H4 (cell line): Measurements from ENCODE around the gene HSD17B4. TPM values are rescaled to one million over a fixed set of nuclear protein-coding genes. Genes with fewer than 3 reads are reported as not detected.
"Not testable (repeated sequence)": the region's sequence is repeated elsewhere in the genome, so short reads cannot be mapped to it uniquely, and the experiment has no call there.

Source experiments
- DNase-seq: peaks from one replicate; pipeline ENCODE4 v3.0.0-alpha.2; 2015; ENCODE audit warnings: low spot score
- total RNA-seq: library from RNA; depleted of rRNA; stranded (reverse); fragments of >200 nt; shearing (Covaris generic); gene quantifications from 2 replicates; pipeline ENCODE4 v1.2.3, GENCODE V29; 2014

HSD17B4 gene
- total RNA-seq, 1 experiment from 2014 or later = 319 TPM

DNA sequence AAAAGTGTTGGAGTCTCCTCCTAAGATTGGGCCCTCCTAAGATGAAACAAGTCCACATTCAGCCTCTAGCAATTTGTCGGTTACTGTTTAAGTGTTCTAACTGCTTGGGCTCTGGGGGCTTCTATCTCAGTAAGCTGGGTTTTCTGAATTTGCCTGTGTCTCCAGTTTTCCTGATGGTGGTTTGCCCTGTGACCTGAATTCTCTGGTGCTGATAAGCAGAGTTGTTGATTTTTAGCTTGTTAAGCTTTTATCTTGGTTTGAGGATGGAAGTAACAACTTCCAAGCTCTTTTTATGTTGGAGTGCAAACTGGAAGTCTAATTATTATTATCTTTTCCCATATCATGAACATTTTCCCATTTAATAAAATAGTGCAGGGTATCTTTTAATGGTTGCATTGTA, 30.9 kb downstream of the HSD17B4 start:
- DNase-seq = no peak

DNA sequence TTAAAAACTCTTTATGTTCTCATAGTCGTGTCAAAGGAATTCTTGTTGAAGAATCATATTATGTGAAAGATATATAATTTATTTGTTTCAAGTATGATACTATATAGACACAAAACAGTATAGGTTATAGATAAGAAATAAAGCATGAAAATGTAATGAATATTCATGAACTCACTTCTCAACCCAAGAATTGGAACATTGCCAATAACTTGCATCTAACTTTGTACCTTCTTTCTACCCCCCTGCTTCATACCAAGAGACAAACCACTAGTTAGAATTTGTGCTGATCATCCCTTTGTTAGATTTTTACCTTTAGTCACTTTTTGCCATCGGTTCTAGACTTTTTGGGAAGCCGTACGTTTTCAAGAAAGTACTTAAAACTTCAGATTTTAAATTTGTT, 32.6 kb downstream of the HSD17B4 start:
- no peak for DNase-seq

DNA sequence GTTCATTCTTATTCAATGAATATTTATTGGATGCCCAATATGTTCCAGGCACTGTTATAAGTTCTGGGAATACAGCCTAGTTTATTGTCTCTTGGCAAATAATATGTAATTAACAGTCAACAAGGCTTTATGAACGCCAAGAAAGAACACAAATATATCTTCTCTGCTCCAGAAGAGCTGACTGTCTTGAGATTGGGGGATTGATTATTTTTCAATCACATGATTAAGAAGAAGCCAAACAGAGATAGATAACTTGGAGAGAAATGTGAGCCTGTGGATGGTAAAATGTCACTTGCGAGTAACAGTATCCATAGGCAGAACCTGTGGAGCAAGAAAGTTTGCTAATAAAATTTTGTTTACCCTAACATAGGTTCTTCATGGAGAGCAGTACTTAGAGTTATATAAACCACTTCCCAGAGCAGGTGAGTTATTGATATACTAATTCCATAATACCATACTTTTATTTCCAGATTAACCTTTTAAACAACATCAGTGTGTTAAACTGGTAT, 49.4 kb downstream of the HSD17B4 start:
- no peak for DNase-seq

DNA sequence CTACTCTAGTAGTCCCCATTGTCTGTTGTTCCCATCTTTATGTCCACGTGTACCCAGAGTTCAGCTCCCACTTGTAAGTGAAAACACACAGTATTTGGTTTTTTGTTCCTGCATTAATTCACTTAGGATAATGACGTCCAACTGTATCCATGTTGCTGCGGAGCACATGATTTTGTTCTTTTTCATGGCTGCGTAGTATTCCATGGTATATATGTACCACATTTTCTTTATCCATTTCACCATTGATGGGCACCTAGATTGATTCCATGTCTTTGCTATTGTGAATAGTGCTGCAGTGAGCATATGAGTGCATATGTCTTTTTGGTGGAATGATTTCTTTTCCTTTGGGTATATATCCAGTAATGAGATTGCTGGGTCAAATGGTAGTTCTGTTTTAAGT, 51.6 kb downstream of the HSD17B4 start:
- DNase-seq = not testable (repeated sequence)

DNA sequence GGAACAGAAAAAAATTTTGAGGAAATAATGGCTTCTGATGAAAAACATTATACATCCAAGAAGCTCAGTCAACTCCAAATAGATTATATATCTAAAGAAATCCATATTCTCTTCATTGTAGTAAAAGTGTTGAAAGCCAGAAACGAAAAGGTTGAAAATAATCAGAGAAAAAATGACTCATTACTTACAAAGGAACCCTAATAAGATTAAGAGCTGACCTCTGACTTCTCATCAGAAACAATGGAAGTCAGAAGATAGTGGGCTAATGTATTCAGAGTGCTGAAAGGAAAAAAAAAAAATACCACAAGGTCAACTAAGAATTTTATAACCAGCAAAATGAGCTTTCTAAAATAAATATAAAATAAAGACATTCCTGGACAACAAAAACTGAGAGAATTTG, 60.0 kb downstream of the HSD17B4 start:
- no peak for DNase-seq

DNA sequence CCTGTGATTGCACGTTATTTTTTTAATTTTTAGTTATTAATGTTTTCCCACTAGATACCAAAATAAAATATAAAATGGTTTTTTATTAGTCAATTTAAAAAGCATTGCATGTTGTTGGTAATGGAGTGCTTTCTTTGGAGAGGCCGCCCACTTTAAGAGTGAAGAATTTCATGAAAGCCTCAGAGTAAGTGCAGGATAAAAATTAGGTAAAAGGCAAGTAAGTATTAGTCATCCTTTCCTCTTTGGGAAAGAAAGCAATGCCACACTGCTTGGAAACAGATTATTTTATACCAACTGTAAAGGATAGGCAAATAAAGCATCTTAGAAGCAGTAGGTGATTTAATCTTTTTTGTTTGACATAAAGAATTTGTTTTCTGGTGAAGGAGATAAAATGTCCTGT, 62.9 kb downstream of the HSD17B4 start:
- peak; percentile 6 for DNase-seq

DNA sequence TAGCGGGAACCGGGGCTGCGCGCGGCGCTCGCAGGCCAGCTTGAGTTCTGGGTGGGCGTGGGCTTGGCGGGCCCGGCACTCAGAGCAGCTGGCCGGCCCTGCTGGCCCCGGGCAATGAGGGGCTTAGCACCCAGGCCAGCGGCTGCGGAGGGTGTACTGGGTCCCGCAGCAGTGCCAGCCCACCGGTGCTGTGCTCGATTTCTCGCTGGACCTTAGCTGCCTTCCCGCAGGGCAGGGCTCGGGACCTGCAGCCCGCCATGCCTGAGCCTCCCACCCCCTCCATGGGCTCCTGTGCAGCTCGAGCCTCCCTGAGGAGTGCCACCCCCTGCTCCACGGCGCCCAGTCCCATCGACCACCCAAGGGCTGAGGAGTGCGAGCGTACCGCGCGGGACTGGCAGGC, 64.8 kb downstream of the HSD17B4 start:
- not testable (repeated sequence) for DNase-seq

DNA sequence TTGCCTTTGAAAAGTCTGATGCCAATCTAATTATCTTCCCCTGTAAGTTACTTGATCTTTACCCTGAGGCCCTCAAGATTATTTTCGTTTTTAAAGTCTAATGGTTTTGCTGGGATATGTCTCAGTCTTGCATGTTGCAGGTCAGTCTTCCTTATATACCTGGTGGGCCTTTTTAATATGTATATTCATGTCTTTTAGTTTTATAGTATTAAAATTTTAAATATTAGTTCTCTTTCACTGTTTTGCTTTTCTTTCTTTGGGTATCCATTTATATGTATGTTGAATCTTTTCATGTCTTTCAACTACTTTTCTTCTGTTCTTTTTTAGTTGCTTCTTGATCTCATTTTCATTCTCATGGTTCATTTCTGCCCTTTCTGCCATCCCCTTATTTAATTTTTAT, 68.9 kb downstream of the HSD17B4 start:
- no peak for DNase-seq

DNA sequence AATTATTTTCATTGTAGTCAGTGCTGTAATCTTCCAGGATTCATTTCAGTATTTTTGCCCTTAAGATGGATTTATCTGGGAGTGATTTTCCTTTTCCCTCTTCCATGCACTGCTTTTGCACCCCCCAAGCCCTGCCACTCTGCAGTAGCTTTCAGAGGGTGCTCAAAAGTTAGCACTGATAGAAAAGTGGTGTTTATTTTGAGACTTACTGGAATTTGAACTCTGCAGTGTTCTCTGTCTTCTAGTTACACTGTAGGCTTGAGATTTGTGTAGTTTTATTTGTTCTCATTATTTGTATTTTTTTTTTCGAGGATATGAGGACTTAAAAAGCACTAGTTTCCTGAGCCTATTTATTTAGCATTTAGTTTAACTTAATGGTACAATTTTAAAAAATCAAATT, 70.5 kb downstream of the HSD17B4 start:
- DNase-seq = no peak

DNA sequence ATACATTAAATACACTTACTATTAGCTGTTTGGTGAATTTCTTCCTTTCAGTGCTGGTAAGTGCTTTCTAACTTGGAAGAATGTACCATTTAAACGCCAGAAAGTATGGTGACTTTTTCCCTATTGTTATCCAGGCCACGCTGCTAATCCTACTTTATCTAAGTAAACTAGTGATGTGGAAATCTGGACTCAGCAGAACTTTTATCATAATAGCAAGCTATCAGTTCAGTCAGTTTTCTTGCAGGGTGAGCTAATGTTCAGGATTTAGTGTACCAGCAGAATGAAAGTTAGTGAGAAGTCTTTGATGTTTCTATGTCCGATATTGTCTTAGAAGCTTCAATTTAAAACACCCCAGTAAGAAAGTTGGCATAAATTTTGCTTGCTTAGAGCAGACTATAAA, 72.2 kb downstream of the HSD17B4 start:
- no peak for DNase-seq

DNA sequence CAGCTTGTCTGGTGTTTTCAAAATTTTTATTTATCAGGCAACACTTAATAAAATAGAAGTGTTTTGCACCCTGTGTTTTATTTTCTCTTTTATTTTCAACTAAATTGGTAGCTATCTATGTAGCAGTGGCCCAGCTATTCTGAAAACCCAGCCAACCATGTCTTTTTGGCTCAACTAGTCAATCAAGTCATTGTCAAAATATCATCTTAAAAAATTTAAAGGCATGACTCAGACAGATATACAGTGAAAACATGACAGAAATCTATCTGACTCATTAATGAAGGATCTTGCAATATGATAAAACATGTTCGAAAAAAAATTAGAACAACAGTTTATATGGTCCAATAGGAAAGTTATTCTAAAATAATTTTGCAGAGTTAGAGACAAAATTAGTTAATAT, 75.1 kb downstream of the HSD17B4 start:
- no peak for DNase-seq

DNA sequence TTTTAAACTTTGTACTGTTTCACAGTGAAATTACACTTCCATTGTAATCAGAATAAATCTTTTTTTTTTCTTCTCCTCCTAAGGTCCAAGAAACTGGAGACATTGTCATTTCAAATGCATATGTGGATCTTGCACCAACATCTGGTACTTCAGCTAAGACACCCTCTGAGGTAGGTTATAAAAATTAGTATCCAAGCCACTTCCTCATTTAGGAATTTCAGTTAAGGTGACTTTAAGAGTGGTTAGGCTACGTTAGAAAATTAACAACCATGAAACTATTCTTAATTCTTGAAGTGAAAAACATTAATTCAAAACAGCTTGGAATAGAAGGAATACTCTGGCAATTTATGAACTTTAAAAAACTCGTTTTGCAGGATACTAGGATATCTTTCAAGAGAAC, 77.5 kb downstream of the HSD17B4 start:
- DNase-seq = no peak

DNA sequence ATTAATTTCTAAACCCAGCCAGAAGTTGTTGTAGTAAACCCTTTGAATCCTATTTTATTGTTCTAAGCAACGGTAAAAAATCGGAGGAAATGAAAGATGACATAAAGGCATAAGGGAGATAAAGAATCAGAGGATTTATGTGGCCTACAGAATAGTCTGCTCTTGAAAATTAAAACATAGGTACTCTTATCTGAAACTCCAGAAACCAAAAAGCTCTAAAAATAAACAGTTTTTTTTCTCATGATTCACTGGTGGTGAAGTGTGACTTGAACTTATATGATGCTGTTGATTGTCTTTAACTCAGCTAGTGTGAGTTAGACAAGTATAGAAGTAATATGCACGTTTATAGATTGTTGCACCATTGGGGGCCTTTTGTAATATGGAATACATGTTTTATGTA, 80.3 kb downstream of the HSD17B4 start:
- DNase-seq = no peak

DNA sequence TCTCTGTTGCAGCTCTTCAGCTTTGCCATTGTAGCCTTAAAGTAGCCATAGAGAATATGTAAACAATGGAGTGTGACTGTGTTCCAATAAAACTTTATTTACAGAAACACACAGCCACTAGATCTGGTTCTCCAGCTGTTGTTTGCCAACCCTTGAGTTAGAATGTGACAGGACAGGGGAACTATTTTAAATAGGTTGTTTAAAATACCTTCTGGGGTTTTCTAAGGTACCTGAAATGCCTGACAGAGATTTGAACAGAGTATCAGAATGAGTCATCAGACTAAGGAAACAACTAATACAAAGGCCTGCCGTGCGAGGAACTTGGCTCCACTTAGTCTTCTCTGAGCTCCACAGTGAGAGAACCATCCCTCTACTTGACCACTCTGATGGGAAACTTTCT, 85.4 kb downstream of the HSD17B4 start:
- peak; percentile 19 for DNase-seq

DNA sequence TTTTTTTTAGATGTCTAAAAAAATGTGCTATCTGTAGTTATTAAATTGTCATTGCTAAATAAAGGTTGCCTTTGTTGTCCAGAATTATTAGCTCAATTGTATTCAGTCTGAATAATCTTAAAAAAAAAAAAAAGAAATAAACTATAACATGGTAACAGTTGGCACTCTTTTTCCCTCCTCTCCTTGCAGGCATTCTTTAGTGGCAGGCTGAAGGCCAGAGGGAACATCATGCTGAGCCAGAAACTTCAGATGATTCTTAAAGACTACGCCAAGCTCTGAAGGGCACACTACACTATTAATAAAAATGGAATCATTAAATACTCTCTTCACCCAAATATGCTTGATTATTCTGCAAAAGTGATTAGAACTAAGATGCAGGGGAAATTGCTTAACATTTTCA, 89.4 kb downstream of the HSD17B4 start:
- no peak for DNase-seq

DNA sequence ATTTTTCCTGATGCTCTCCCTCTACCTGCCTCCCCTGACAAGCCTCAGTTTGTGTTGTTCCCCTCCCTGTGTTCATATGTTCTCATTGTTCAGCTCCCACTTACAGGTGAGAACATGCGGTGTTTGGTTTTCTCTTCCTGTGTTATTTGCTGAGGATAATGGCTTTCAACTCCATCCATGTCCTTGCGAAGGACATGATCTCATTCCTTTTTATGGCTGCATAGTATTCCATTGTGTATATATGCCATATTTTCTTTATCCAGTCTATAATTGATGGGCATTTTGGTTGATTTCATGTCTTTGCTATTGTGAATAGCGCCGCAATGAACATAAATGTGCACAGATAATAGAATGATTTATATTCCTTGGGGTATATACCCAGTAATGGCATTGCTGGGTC, 99.5 kb downstream of the HSD17B4 start:
- DNase-seq = no peak

DNA sequence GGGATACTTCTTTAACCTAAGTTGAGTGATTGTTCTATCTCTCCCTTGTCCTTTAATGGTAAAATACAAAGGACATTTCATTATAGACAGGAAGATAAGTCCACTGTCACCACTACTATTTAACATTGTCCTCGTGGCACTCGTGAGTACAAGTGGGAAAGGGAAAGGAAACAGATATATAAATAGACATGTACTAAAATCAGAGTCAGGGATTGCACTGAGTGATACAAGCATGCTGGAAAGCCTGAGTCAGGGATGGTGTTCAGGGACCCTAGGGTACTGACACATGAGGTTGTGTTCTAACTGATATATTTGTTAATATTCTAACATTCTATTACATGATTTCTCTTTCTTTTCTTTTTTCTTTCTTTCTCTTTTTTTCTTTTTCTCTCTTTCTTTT, 102.3 kb downstream of the HSD17B4 start:
- no peak for DNase-seq

DNA sequence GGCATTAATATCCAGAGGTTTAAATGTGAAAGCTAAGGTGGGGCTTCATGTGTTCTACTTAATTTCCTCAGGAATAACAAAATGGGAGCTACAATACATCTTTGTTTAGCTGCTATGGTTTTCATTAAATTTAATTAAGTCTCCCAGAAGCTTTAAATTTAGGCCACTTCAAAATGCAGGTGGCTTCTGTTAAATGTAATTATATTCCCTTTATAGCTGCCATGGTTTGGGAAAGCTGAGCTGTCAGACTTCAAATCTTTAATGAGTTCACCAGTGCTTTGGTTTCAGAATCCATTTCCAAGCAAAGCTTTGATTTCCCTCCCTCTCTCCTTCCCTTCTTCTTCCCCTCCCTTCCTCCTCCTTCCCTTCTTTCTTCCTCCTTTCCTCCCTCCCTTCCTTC, 118.6 kb downstream of the HSD17B4 start:
- no peak for DNase-seq

DNA sequence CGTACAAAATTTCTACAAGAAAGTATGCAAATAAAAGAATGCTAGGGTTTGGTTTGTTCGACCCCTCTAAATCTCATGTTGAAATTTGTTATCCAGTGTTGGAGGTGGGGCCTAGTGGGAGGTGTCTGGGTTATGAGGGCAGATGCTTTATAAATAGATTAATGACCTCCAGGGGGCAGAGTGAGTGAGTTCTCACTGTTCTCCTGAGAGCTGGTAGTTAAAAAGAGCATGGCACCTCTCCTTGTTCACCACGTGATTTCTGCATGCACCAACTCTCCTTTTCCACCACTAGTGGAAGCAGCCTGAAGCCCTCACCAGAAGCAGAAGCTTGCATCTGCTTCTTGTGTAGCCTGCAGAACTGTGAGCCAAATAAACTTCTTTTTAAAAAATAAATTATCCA, 126.6 kb downstream of the HSD17B4 start:
- DNase-seq = peak; percentile 84

DNA sequence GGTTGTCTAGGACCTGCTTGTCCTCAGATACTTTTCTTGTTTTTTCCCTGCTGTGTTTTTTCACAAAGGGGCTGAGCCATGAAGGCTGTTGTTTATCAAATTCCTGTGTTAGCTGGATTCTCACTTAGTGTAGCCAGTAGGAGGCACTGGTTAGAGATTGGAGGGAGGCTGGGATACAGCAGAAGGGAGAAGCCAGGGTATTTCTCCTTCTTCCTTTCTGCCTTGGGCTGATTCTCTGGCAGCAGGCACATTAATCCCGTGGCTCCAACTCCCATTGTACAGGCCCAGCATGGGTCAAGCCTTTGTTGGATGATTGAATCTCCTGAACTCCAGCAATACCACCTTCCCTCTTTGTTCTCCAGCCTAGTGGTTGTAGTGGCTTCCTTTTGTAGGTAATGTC, 130.7 kb downstream of the HSD17B4 start:
- DNase-seq = no peak

DNA sequence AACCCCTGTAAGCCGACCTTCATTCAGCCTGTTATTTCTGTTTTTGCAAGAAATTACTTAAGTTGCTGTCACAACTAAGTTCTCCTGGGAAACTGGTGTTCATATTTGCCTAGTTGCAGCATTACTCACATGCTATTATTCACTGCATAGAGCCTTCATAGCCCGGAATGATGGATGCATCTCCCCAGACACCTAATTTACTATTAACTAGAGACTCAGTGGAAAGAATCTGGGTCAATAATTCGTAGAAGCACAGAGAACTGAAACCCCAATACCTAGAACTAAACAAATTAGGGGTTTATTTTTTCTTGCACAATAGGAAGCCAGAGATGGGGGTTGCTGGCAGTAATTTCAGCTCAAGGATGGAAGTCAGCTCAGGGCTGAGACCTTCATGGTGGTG, 131.4 kb downstream of the HSD17B4 start:
- no peak for DNase-seq
